ENCODE measurements around the gene GDF7. TPM values are rescaled to one million over a fixed set of nuclear protein-coding genes. Genes with fewer than 3 reads are reported as not detected.

The GDF7 gene
- total and polyA plus RNA-seq, 2 of the 8 experiments (the other 6 are each of a cell fraction or from before 2014, with no cell fraction given), result 0.04 to 0.06 TPM

- H2BK5ac ChIP-seq (ENCODE audit: low read depth, low read length), result no peak overlapping the region
- TF ChIP-seq CEBPB (IDR thresholded peaks at IDR 0.05; ENCODE audit: low read depth, low read length) (no peak), PHF8 (conservative IDR thresholded peaks at IDR 0.05; ENCODE audit: low read depth, low read length) (no peak)
- no peaks in the 10 kb centered on the region for H3K79me2 ChIP-seq (ENCODE audit: control insufficient read depth in 1 of 2, insufficient read depth in 2 of 2, low read length in 2 of 2)
- no peak overlapping the region for H3K14ac ChIP-seq (ENCODE audit: insufficient read length)
- no peak overlapping the region for H2BK20ac ChIP-seq (ENCODE audit: low read length)
- H3K27me3 ChIP-seq (replicated peaks in 1 of 4; ENCODE audit: control insufficient read depth in 3 of 4, extremely low read depth in 1 of 4, insufficient read depth in 3 of 4, low read length in 3 of 4), result no peaks in the 10 kb centered on the region
- no peak overlapping the region for H3K4me2 ChIP-seq (ENCODE audit: insufficient read depth in 1 of 2, low read depth in 2 of 2, low read length in 2 of 2)
- H3K4me3 ChIP-seq (ENCODE audit: extremely low read depth in 1 of 4, insufficient read depth in 2 of 4, low read depth in 3 of 4, low read length in 4 of 4), result no peak overlapping the region
- H2BK15ac ChIP-seq (ENCODE audit: low read length), result no peak overlapping the region
- H3K4ac ChIP-seq (replicated peaks; ENCODE audit: insufficient read length, low read depth, low read length), result no peak overlapping the region
- DNase-seq (ENCODE audit: low read depth in 1 of 2, low spot score in 2 of 2) (no peak), FAIRE-seq (no peak)
- no peak overlapping the region for H3K56ac ChIP-seq (replicated peaks; ENCODE audit: insufficient read length, low read depth, low read length)
- H4K5ac ChIP-seq (ENCODE audit: insufficient read length, low read depth, low read length), result no peak overlapping the region
- 86% methylated on average over 15 of the region's 15 CpGs; no CpG with 5 or more reads in 1 of the 2 experiments for WGBS, 2 experiments (ENCODE audit: extremely low coverage in 1 of 2, insufficient coverage in 1 of 2, insufficient read length in 1 of 2, insufficient replicate concordance in 2 of 2, low coverage in 1 of 2, low lambda C conversion rate in 2 of 2, missing lambda C conversion rate in 1 of 2)
- H4K8ac ChIP-seq (ENCODE audit: extremely low read depth, insufficient read depth, low read length), result no peak overlapping the region
- no peaks in the 10 kb centered on the region for H3K36me3 ChIP-seq (ENCODE audit: control insufficient read depth in 2 of 4, insufficient read depth in 4 of 4, low read length in 3 of 4)
- ChIA-PET POLR2A (ENCODE audit: partially characterized antibody) (interaction anchor here (1.8 kb wide), 1 partner anchor 191 kb away, joined by 10 read pairs; the partner anchor contains the start of gene RHOB), CTCF (ENCODE audit: partially characterized antibody) (interaction anchor here (0.7 to 17.7 kb wide), 12 partner anchors 10 to 259 kb away, joined by 3 to 367 read pairs (median 8); partner anchors contain the start of gene RHOB)
- H3K79me1 ChIP-seq (ENCODE audit: low read depth, low read length), result no peaks in the 10 kb centered on the region; the same call in 1 of the 2 replicates
- H2AK5ac ChIP-seq (ENCODE audit: low read depth, low read length), result no peak overlapping the region
- no peak overlapping the region for H3K23ac ChIP-seq (ENCODE audit: insufficient read length)
- H3K4me1 ChIP-seq (replicated peaks in 1 of 4; ENCODE audit: control insufficient read depth in 3 of 4, insufficient read depth in 4 of 4, low read length in 3 of 4), result peaks cover 0 to 1% (median under 1%) of the 10 kb centered on the region in 4 experiments; a peak in 1 of 7 replicates
- no peak overlapping the region for H2AFZ ChIP-seq (ENCODE audit: low read length)
- H4K91ac ChIP-seq (replicated peaks; ENCODE audit: insufficient read length, low read length), result no peak overlapping the region
- peaks cover 0 to 3% of the 10 kb centered on the region in 2 experiments for H4K20me1 ChIP-seq (replicated peaks in 1 of 2; ENCODE audit: control insufficient read depth in 1 of 2, insufficient read depth in 2 of 2, low read length in 2 of 2)
- no peak overlapping the region for H3K27ac ChIP-seq (ENCODE audit: low read depth, low read length)
- H3K23me2 ChIP-seq (ENCODE audit: low read depth, low read length), result no peaks in the 10 kb centered on the region
- H3K18ac ChIP-seq (ENCODE audit: extremely low read depth, low read length), result no peak overlapping the region
- H3K9ac ChIP-seq (replicated peaks in 1 of 4; ENCODE audit: extremely low read depth in 1 of 4, low read depth in 3 of 4, low read length in 3 of 4), result no peak overlapping the region; a peak in 1 of 7 replicates
- H2BK12ac ChIP-seq (ENCODE audit: low read depth, low read length), result no peak overlapping the region
- no peaks in the 10 kb centered on the region for H3K9me3 ChIP-seq (ENCODE audit: insufficient read depth in 2 of 2, low read depth in 1 of 2, low read length in 1 of 2)
- H2BK120ac ChIP-seq (replicated peaks; ENCODE audit: low read depth, low read length), result no peak overlapping the region
These were observed 28.1 kb upstream of the GDF7 start for GRCh38 chr2:20638646-20639430.

All from H1 (cell line).